Nephron progenitor cell (in vitro differentiated cells): Measurements from ENCODE around the gene DDX46.

ENCODE experiments used
- DNase-seq: peaks from one replicate; pipeline ENCODE4 v3.0.0; 2021
- H3K27ac Mint-ChIP-seq: 2 replicates; pipeline ENCODE4 v1.8.0; 2021; ENCODE audit warnings: mild to moderate bottlenecking, moderate library complexity, mixed read lengths
- H3K27me3 Mint-ChIP-seq: 2 replicates; pipeline ENCODE4 v1.8.0; 2021; ENCODE audit warnings: mild to moderate bottlenecking, low read depth, mixed read lengths; ENCODE audit not compliant: poor library complexity
- H3K36me3 Mint-ChIP-seq: 2 replicates; pipeline ENCODE4 v1.8.0; 2021; ENCODE audit warnings: low read depth, mixed read lengths
- H3K4me1 Mint-ChIP-seq: 2 replicates; pipeline ENCODE4 v1.8.0; 2021; ENCODE audit warnings: mixed read lengths
- H3K4me3 Mint-ChIP-seq: 2 replicates; pipeline ENCODE4 v1.8.0; 2021; ENCODE audit warnings: mild to moderate bottlenecking, moderate library complexity, mixed read lengths
- H3K9me3 Mint-ChIP-seq: 2 replicates; pipeline ENCODE4 v1.8.0; 2021; ENCODE audit warnings: mild to moderate bottlenecking, moderate library complexity, mixed read lengths
- CTCF ChIP-seq: fragments of 200-600 bp; sonication (generic); IDR thresholded peaks from 2 replicates; pipeline ENCODE4 v1.5.0; 2021; ENCODE audit warnings: antibody characterized with exemption

DDX46 gene

GRCh38 chr5:134819407-134819963 lies 60.9 kb downstream of the DDX46 start:
- Mint-ChIP-seq H3K27me3 (no peaks in the 10 kb centered on the region), H3K36me3 (peaks cover 79% of the 10 kb centered on the region), H3K4me3 (no peak overlapping the region), H3K4me1 (no peaks in the 10 kb centered on the region), H3K9me3 (no peaks in the 10 kb centered on the region), H3K27ac (no peak overlapping the region)
- TF ChIP-seq CTCF: no peak
- no peak for DNase-seq

- no peaks in the 10 kb centered on the region for H3K27me3 Mint-ChIP-seq
- no peak for DNase-seq
- H3K4me3 Mint-ChIP-seq: no peak overlapping the region
- H3K36me3 Mint-ChIP-seq: peaks cover 75% of the 10 kb centered on the region
- no peaks in the 10 kb centered on the region for H3K4me1 Mint-ChIP-seq
- no peak for TF ChIP-seq CTCF
- no peaks in the 10 kb centered on the region for H3K9me3 Mint-ChIP-seq
- H3K27ac Mint-ChIP-seq: no peak overlapping the region
Observed at GRCh38 chr5:134821841-134822240, 63.3 kb downstream of the DDX46 start.

GRCh38 chr5:134824681-134825080 lies 66.1 kb downstream of the DDX46 start:
- TF ChIP-seq CTCF: no peak
- H3K27ac Mint-ChIP-seq: no peak overlapping the region
- no peaks in the 10 kb centered on the region for H3K27me3 Mint-ChIP-seq
- H3K4me1 Mint-ChIP-seq: no peaks in the 10 kb centered on the region
- H3K9me3 Mint-ChIP-seq: no peaks in the 10 kb centered on the region
- H3K36me3 Mint-ChIP-seq: peaks cover 75% of the 10 kb centered on the region
- H3K4me3 Mint-ChIP-seq: no peak overlapping the region
- no peak for DNase-seq

- Mint-ChIP-seq H3K4me1 (no peaks in the 10 kb centered on the region), H3K36me3 (peaks cover 72% of the 10 kb centered on the region), H3K9me3 (no peaks in the 10 kb centered on the region), H3K27ac (peak overlapping the region; percentile 29), H3K4me3 (no peak overlapping the region), H3K27me3 (no peaks in the 10 kb centered on the region)
- TF ChIP-seq CTCF: no peak
- DNase-seq: no peak
Observed at GRCh38 chr5:134825212-134825611, 66.6 kb downstream of the DDX46 start.

- H3K36me3 Mint-ChIP-seq: peaks cover 57% of the 10 kb centered on the region
- no peak overlapping the region for H3K27ac Mint-ChIP-seq
- DNase-seq: no peak
- no peak overlapping the region for H3K4me3 Mint-ChIP-seq
- no peaks in the 10 kb centered on the region for H3K9me3 Mint-ChIP-seq
- no peak for TF ChIP-seq CTCF
- H3K27me3 Mint-ChIP-seq: no peaks in the 10 kb centered on the region
- no peaks in the 10 kb centered on the region for H3K4me1 Mint-ChIP-seq
Observed at GRCh38 chr5:134833340-134834032, 74.9 kb downstream of the DDX46 start.

- Mint-ChIP-seq H3K9me3 (peaks cover 6% of the 10 kb centered on the region), H3K27ac (no peak overlapping the region), H3K4me3 (no peak overlapping the region), H3K36me3 (peaks cover 66% of the 10 kb centered on the region), H3K4me1 (peaks cover 1% of the 10 kb centered on the region), H3K27me3 (no peaks in the 10 kb centered on the region)
- TF ChIP-seq CTCF: no peak
- no peak for DNase-seq
Observed at GRCh38 chr5:134835623-134836022, 77.0 kb downstream of the DDX46 start.
